GM19324 (cell line): ENCODE measurements around the gene RYR3.

Experiments used
- ATAC-seq: cut with Tn5 transposase; IDR thresholded peaks from one replicate; pipeline ENCODE4 v1.9.1; 2021; ENCODE audit warnings: mild to moderate bottlenecking, moderate library complexity; ENCODE audit not compliant: unreplicated experiment, low FRiP score

The RYR3 gene

DNA sequence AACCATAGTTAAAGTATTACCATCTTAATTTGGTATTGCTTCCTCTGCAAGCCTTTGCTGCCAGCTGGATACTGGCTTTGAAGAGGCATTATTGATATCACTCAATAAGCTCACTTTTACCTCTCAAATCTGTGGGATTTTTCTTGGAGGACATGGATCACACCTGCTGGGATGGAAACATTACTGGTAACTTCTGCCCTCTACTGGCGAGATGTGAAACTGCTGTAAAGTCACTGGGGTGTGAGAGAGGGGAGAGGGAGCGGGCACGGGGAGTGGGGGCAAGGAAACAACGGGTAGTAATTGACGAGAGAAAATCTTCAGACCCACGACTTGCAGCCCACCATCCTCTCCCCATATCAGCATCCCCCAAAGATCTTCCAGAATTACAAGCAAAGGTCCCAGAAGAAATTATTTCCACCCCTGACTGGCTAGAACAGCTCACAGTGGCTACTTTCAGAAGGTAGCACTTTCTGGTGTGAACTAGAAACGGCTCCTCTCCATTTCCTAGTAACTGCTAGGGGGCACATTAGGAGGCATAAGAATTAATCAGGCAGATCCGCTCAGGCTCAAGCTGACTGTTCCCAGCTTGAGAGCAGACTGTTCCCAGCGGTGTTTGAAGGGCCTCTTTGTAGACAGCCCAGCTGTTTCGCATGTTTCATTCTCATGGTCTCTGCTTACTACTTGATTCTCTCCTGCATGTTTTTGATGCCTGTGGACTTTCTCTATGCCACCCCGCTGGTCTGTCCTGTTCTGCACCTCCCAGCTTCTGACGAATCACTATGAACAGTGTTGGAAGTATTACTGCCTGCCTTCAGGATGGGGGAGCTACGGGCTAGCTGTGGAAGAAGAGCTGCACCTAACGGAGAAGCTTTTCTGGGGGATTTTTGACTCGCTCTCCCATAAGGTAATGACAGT, 427.2 kb downstream of the RYR3 start:
- no peak for ATAC-seq

DNA sequence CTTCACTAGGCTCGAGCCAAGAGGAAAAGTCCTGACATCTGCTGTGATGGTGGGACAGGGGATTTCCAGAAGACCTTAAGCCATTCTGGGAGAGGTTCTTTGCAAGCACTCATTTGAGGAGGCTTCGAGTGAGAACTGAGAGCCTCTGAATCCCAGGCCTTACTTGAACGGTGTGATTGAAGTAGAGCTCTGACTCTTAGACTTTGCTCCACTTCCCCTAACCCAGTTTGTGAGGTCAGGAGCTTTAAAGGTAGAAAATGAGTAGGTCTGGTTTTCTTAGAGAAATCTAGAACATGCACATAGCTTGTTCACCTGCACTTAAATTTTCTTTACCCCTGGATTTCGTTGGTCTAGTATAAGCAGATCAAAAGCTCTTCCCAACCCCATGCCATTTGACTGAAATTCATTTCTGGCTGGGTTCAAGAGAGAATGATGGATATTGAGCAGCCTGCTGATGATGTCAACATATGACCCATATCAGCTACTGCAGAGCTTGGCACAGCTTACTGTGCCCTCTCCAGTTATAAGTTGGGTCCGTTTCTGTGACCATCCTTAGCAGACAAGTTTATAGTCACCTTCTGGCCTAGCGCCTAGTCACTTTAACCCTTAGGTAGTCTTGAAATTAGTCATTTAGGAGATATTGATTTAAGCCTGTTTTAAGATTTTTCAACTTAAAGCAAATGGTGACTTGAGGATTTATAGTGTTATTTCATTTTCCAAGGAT, 428.3 kb downstream of the RYR3 start:
- no peak for ATAC-seq

DNA sequence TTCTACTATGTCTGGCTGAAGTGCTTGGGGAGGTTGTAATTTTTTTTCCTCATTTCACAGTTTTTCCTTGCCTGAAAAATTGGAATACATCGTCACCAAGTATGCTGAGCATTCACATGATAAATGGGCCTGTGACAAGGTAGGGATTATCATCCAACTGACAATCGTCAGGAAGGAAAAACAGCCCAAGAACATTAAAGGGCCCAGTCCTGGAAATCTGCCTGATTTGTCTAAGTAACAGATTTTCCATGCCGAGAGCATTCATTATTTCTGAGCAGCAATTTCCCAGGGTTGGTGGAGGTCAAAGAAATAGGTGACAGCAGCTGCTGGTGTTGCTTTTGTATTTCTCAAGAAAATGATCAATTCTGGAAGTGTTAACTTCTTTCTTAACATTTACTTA, 431.5 kb downstream of the RYR3 start:
- ATAC-seq: no peak

DNA sequence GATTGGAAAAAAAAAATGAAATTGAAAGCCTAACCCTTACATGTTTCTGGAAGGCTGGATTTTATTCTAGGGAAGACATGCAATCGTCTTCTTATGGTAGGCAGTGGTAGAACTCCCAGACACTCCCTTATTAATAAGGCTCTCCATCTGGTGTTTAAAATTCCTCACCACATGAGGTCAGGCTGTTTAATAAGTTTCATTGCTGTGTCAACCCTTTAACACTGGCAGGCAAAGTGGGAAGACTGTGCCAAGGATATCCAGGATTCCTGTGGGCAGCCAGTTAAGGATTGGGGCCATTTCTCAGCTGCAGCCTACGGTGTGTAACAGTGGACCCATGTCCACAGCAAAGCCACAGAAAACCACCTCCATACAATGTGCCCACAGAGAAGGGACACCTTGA, 432.0 kb downstream of the RYR3 start:
- ATAC-seq: no peak

DNA sequence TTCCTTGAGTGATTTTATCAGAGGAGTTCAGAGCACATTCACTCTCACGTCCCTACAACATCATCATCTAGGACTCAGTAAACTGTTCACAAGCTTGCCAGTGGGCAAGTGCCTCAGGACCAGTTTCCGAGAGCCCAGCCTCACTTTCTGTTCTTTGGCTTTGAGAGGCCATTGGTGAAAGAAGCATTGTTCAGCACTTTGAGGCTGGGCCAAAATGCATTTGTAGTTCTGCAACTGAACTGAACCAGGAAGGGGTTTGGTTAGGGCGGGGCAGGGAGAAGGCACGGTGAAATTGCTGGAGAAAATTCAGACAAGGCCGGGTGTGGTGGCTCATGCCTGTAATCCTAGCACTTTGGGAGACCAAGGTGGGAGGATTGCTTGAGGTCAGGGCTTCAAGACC, 435.4 kb downstream of the RYR3 start:
- ATAC-seq: no peak

DNA sequence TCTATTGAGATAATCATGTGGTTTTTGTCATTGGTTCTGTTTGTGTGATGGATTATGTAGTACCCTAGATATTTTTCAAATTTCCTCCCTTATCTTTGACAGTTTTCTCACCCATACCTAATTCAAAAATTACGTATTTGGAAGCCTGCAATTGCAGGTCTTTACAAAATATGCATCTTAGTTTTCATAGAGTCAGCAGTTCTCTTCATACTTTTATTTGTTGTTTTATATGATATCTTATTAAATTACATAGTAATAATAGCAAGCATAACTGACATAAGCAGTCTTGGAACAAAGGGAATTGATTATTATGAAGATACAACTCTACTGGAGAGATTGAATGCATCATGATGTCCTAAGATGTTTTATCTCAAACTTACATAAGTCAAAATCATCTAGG, 442.2 kb downstream of the RYR3 start:
- ATAC-seq: no peak

DNA sequence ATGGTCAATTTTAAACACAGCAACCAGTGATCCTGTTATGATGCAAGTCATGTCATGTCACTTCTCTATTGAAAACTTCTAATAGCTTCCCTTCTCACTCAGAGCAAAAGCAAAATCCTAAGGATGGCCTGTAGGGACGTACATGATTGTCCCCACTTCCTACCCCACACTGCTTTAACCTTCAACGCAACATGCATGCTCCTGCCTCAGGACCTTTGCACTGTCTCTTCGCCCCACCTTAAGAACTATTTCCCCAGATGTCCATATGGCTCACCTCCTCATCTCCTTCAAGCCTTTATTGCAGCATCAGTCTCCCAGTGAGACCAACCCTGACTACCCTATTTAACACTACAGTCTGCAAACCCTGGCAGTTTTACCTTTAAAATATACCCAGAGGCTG, 443.5 kb downstream of the RYR3 start:
- ATAC-seq: no peak

DNA sequence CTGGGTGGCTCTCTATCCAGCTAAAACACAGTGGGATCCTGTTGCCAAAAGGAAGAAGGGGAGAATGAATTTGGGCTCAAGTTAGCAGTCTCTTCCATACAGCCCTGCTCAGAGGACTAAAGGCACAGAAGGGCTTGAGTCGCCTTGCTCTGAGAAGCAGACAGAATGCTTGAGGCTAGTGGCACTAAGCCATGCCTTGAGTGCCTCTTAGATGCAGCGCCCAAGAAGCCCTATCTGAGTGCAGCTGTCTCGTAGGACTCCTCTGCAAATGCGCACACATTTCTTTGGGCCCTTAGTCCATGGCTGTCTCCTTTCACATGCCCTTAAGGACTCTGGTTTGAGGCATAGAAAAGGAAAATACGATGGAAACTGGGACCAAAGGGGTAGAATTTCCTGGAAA, 446.2 kb downstream of the RYR3 start:
- ATAC-seq: no peak

DNA sequence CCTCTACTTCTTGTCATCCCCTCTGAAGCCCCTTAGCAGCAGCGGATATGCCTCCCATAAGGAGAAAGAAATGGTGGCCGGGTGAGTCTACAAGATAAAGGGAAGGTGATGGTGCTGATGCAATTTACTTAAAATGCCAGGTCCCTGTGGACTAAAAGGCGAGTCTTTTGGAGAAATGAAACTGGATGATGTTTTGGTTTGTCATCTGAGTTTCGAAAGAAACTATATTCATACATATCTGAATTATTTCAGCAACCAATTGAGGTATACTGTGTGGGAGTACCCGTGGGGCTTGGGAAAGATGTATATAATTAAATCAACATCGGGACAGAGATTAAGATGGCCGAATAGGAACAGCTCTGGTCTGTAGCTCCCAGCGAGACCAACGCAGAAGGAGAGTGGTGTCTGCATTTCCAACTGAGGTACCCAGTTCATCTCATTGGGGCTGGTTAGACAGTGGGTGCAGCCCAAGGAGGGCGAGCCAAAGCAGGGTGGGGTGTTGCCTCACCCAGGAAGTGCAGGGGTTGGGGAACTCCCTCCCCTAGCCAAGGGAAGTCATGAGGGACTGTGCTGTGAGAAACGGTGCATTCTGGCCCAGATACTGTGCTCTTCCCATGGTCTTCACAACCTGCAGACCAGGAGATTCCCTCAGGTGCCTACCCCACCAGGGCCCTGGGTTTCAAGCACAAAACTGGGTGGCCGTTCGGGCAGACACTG, 446.9 kb downstream of the RYR3 start:
- ATAC-seq: no peak

DNA sequence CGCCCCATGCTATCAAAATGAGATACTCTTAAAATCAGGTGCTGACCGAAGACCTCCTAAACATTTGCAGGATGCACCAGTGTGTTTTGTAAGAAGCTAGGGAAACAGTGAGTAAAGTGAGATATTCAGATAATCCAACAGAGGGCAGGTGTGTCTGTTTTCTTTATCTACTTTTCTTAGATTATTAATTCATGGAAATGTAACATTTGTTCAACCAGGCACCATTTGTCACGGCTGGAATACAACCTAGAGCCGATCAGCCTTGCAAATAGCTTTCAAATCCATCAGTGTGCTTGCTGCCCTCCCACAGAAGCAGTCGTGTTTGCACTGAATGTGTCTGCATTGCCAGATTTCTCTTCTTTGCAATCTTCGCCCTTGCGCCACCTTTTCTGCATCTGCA, 455.6 kb downstream of the RYR3 start:
- ATAC-seq: no peak

DNA sequence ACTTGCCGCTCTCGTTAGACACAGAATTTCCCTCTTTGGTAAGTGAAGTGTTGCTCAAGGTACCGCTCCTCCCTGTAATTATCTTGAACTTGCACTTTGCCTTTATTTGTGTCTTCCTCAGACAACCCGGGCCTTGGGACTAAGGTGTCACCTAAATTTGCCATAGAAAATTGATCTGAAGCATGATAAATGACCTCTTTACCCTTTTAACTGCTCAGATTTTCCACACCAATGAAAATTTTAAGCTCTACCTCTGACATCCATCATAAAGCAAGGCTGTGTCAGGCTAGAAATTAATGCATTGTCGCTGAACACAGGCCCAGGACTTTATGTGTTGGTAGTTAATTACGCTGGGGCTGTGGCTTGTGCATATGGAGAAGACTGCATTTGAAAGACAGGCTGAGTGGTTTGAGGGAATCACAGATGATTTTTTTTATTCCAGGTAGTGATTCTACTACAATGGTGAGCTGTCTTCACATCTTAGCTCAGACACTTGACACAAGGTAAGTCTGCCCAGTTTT, 458.0 kb downstream of the RYR3 start:
- ATAC-seq: no peak

DNA sequence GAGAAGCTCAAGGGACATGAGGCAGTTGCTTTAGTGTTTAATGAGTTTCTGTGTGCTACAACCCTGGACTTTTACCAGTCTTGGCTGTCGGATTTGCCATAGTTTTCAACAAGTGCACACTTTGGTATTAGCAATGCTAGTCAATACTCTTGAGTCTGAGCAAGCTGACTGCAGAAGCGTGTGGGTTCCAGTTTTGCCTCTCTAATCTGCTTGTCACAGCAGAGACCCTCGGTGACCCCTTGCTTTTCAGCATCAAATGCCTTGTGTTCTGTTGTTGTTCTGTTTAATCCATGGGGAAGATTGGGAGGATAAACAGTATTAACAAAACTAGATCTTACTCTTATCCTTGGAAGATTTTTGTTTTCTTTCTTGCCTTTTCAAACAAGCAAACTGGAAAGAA, 463.2 kb downstream of the RYR3 start:
- no peak for ATAC-seq

DNA sequence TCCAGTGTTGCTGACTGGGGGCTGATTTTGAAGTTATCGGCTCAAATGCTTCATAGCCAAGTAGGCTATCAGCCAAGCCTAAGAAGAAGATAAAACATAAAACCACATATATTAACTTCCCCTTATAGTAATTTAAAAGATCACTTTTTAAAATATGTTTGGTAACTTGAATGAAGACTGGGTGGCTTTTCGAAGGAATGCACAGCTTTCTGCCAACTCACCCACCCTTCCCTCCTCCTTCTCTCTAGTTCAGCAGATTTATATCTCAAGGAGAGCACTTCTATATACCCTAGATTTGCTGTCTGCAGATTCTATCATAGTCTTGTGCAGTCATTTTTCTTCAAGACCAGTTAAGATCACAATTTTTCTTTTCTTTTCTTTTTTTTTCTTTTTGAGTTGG, 468.1 kb downstream of the RYR3 start:
- ATAC-seq: no peak

DNA sequence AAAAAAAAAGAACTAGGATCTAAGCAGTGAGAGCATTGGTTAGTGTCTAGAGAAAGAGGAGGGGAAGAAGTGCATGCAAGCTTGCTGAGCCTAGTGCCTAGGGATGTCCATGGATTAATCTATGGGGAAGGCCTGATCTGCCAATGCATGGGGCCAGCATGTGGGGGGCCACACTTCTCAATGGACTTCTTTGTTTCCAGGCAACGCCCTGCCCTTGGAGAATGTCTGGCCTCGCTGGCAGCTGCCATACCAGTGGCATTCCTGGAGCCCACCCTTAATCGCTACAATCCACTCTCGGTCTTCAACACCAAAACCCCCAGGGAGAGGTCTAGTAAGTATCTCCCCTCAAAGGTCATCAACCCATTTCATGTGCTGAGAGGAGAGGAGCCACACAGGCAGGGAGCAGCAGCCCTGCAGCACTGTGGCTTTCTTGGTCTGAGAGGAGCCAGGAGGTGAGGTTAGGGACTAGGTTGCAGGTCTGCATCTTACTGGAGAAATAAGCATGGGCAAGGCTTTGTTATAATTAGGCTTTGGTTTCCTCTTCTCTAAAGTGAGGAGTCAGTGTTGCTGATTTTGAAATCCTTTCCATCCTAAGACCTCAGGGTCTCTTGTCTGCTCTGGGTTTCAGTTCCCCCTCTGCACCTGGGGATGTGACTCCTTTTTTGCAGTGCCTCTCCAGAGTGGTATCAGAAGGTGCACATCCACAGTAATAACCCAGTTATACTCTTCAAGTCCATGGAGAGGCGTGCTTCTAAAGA, 469.4 kb downstream of the RYR3 start:
- no peak for ATAC-seq

DNA sequence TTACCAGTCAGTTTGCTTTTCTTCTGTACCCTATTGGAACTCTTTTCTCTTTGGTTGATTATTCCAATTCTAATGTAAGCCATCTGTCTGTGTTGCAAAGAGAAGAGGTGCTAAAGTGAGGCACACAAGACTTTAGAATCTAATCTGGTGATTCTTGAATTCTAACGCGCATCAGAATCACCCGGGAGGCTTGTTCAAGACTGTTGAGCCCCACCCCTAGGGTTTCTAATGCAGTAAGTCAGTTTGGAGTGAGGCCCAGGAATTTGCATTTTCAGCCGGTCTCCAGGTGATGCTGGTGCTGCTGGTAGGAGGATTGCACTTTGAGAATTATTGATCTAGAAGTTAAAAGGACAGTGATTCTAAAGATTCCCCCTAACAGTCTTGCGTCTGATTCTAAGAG, 472.2 kb downstream of the RYR3 start:
- no peak for ATAC-seq

DNA sequence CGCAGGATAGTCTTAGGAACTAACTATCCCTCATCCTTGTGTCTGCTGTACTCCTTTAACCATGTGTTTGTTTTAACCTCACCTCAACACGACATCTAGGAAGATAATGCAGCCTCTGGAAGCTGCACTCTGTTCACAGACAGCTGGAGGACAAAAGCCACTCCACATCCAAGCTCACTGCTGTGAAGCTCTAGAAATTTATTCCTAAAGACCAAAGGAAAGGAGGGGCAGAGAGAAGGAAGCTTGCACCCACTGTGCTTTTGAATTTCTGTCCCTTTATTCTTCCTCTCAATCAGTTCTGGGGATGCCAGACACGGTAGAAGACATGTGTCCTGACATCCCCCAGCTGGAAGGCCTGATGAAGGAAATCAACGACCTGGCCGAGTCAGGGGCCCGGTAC, 474.6 kb downstream of the RYR3 start:
- no peak for ATAC-seq

DNA sequence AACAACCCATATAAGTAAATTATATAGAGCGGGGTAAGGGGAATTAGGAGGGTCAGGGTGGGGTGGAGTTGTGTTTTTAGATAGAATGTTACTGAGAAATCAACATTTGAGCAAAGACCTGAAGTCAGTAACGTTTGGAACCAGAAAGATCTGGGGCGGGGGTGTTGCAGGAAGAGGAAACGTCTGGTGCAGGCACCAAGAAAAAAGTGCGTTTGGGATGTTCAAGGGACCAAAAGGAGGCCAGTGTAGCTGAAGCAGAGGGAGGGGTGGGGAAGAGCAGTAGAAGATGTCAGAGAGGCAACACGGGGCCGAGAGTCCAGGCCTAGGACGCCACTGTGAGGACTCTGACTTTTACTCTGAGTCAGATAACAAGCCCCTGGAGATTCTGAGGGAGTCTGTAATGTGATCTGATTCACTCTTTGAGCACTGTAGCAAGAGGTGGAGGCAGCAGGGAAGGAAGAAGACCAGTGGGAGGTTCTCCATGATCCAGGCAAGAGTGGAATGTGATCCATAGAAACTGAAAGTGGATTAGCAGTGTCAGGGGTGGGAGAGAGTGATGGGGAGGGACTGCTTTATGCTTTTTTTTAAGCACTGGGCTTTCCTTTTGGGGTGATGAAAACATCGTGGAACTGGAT, 478.3 kb downstream of the RYR3 start:
- no peak for ATAC-seq

DNA sequence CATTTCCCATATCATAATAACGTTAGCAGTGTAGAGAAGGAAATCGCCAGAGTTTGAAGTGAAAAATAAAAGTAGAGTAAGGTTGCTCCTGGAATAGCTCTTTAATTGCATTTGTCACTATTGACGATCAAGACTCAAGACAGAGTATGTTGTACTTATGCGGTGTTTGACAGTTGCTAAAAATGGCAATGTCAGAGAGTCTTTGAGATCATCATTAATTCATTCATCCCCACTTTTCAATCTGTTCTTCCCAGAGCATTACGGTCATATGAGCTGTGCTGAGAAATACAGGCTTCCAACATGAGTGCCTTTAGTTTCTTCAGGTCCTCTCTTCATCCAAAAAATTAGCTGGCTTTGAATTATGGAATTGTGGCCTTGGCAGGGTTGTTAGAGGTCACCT, 483.7 kb downstream of the RYR3 start:
- no peak for ATAC-seq

DNA sequence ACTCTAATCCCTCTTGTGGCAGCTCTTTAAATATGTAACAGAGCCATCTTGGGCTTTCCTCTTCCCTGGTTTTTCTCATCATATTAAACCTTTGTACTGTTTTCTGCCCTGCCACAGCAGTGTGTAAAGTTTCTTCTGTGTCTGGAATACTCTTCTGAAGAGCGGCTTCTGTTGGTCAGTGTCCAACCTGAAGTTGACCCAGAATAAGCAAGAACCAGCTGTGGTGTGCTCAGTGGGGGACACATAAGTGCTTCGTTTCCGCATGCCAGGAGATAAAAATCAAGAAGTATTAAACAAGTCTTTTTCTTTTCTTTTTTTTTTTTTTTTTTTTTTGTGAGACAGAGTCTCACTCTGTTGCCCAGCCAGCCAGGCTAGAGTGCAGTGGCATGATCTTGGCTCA, 484.3 kb downstream of the RYR3 start:
- ATAC-seq: no peak

DNA sequence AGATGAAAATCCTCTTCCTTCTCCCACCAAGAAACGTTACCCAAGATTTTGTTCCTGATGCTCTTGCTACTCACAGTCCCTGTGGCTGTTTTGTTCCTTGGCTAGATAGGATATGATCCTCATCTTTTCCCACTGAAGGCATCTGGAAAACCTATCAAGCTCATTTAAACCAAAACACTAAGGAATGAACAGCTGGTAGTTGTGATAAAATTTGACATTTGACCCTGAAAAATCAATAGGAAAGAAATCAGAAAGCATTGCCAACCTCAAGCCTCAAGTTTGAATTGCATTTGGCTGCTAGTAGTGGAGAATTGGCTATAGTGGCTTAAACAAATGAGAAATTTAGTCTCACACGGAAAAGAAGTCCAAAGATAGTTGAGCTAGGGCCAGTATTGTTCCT, 486.9 kb downstream of the RYR3 start:
- ATAC-seq: no peak
